CD14-positive monocyte (primary cell): ENCODE measurements around the gene LGALSL. TPM values are rescaled to one million over a fixed set of nuclear protein-coding genes. Genes with fewer than 3 reads are reported as not detected.
A peak's percentile ranks its signal among the peaks of the same experiment; 100 is the strongest.

ENCODE experiments used
- DNase-seq, 3 donors: peaks; one replicate each; pipeline ENCODE4 v3.0.0-alpha.2; 2011 to 2022
- H2AFZ ChIP-seq: 2 replicates; pipeline ENCODE4 v1.6.0; 2012; ENCODE audit warnings: mild to moderate bottlenecking, low read depth, low read length, inconsistent platforms; ENCODE audit not compliant: insufficient read depth, poor library complexity, severe bottlenecking
- H3K27ac ChIP-seq, 2 donors: 1 replicate in 1 of 2; 2 replicates in 1 of 2; pipeline ENCODE4 v1.5.1; 2012 to 2013; ENCODE audit warnings: low read length in 2 of 2, control low read depth in 1 of 2, inconsistent platforms in 1 of 2, low read depth in 1 of 2, mild to moderate bottlenecking in 1 of 2
- H3K27me3 ChIP-seq, 2 donors: one replicate each; pipeline versions ENCODE4 v1.6.0 to v1.6.1; 2011 to 2013; ENCODE audit warnings: low read length in 2 of 2; ENCODE audit not compliant: control insufficient read depth in 2 of 2, insufficient read depth in 2 of 2
- H3K36me3 ChIP-seq, 2 donors: replicated peaks in 1 of 2; 1 replicate in 1 of 2; 2 replicates in 1 of 2; pipeline versions ENCODE4 v1.5.1 to v1.6.1; 2012 to 2013; ENCODE audit warnings: low read length in 2 of 2, control low read depth in 1 of 2, inconsistent platforms in 1 of 2, mild to moderate bottlenecking in 1 of 2; ENCODE audit not compliant: insufficient read depth in 2 of 2, control insufficient read depth in 1 of 2
- H3K4me1 ChIP-seq, 2 donors: 1 replicate in 1 of 2; 2 replicates in 1 of 2; pipeline versions ENCODE4 v1.5.1 to v1.6.1; 2012 to 2013; ENCODE audit warnings: low read length in 2 of 2, control low read depth in 1 of 2, inconsistent platforms in 1 of 2, mild to moderate bottlenecking in 1 of 2, moderate library complexity in 1 of 2; ENCODE audit not compliant: insufficient read depth in 2 of 2, control insufficient read depth in 1 of 2
- H3K4me2 ChIP-seq: replicated peaks from 2 replicates; pipeline ENCODE3; 2012; ENCODE audit warnings: low read length, moderate library complexity, mild to moderate bottlenecking; ENCODE audit not compliant: poor library complexity, severe bottlenecking; ENCODE audit errors: extremely low read depth
- H3K4me3 ChIP-seq, 3 experiments: fragments of 200-600 bp in 1 of 3; sonication (generic) in 1 of 3; replicated peaks in 1 of 3; 1 replicate in 2 of 3; 2 replicates in 1 of 3; pipeline ENCODE4 v1.5.1; 2011 to 2013; ENCODE audit warnings: low read length in 3 of 3, mild to moderate bottlenecking in 3 of 3, control low read depth in 2 of 3, low read depth in 2 of 3, inconsistent platforms in 1 of 3, moderate library complexity in 1 of 3
- H3K79me2 ChIP-seq: 2 replicates; pipeline ENCODE4 v1.6.0; 2012; ENCODE audit warnings: mild to moderate bottlenecking, control low read depth, inconsistent platforms, low read length, moderate library complexity; ENCODE audit not compliant: insufficient read depth
- H3K9ac ChIP-seq: 2 replicates; pipeline ENCODE4 v1.6.0; 2017; ENCODE audit warnings: low read length, mild to moderate bottlenecking; ENCODE audit not compliant: insufficient read depth, poor library complexity, severe bottlenecking
- H3K9me3 ChIP-seq, 2 donors: replicated peaks in 1 of 2; 1 replicate in 1 of 2; 2 replicates in 1 of 2; pipeline versions ENCODE4 v1.5.1 to v1.6.1; 2012 to 2013; ENCODE audit warnings: low read length in 2 of 2, control low read depth in 1 of 2; ENCODE audit not compliant: control insufficient read depth in 1 of 2, insufficient read depth in 1 of 2
- H4K20me1 ChIP-seq: 2 replicates; pipeline ENCODE4 v1.6.0; 2012; ENCODE audit warnings: mild to moderate bottlenecking, low read length, control low read depth, moderate library complexity; ENCODE audit not compliant: insufficient read depth
- H3K27ac Mint-ChIP-seq, 7 donors: one replicate each; pipeline ENCODE4 v1.8.0; 2020; ENCODE audit warnings: mild to moderate bottlenecking in 7 of 7, mixed read lengths in 7 of 7, moderate library complexity in 6 of 7, inconsistent platforms in 2 of 7
- H3K27me3 Mint-ChIP-seq, 3 donors: one replicate each; pipeline ENCODE4 v1.8.0; 2021 to 2022; ENCODE audit warnings: low read depth in 3 of 3, mild to moderate bottlenecking in 3 of 3, mixed read lengths in 3 of 3, moderate library complexity in 3 of 3, inconsistent platforms in 1 of 3
- H3K36me3 Mint-ChIP-seq, 2 donors: one replicate each; pipeline ENCODE4 v1.8.0; 2020; ENCODE audit warnings: mixed read lengths in 2 of 2, inconsistent platforms in 1 of 2, mild to moderate bottlenecking in 1 of 2
- H3K4me1 Mint-ChIP-seq: one replicate; pipeline ENCODE4 v1.8.0; 2020; ENCODE audit warnings: mild to moderate bottlenecking, mixed read lengths
- H3K4me3 Mint-ChIP-seq, 2 donors: one replicate each; pipeline ENCODE4 v1.8.0; 2020; ENCODE audit warnings: mild to moderate bottlenecking in 2 of 2, mixed read lengths in 2 of 2, moderate library complexity in 1 of 2
- H3K9me3 Mint-ChIP-seq, 7 donors: one replicate each; pipeline ENCODE4 v1.8.0; 2020 to 2022; ENCODE audit warnings: mixed read lengths in 7 of 7, mild to moderate bottlenecking in 6 of 7, moderate library complexity in 6 of 7, inconsistent platforms in 2 of 7
- WGBS: methylation state at CpG from one replicate; pipeline ENCODE4 v1.1.5; 2013; ENCODE audit warnings: missing lambda C conversion rate; ENCODE audit not compliant: insufficient coverage; 5-methylcytosine and 5-hydroxymethylcytosine counted together
- intact Hi-C, 2 donors: fragments of 100-400 bp; cut with micrococcal nuclease; formaldehyde crosslinking; loops; one replicate each; pipeline versions ENCODE4 v1.15.0 to v1.15.1; 2023
- polyA plus RNA-seq, 3 donors: library from polyadenylated mRNA; depleted of rRNA in 1 of 3; unstranded in 2 of 3; stranded (reverse) in 1 of 3; fragments of 300-500 nt in 2 of 3; fragments of >200 nt in 1 of 3; fragmentation: Illumina TruSeq in 2 of 3; gene quantifications; 1 replicate in 2 of 3; 2 replicates in 1 of 3; pipeline ENCODE4 v1.2.3, GENCODE V29; 2012 to 2021
- TF ChIP-seq, protein P1 (sequence below): fragments of 200-600 bp; IDR thresholded peaks from one replicate; pipeline ENCODE4 v1.8.0; 2022; ENCODE audit warnings: antibody characterized with exemption, mild to moderate bottlenecking

The LGALSL gene
- polyA plus RNA-seq, 3 donors: 0.04 to 0.30 (median 0.22) TPM

DNA sequence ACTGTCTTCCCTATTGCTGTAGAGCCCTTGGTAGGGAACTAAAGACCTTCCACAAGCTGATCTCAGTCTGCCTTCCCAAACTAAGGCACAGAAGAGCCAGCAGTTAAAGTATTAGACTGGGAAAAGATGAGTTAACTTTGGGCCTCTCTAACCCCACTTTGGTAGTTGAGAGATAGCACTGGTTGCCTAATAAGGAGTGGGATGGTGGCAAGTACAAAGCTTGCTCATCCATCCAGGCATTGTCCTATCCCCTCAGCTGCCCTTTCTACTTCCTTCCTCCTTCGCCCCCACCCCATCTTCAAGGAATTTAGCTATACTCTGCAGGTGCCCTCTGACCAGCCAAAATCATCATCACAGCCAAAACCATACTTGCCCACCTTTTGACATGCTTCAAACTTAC is 48.0 kb downstream of the LGALSL start:
- Histone ChIP-seq H3K4me1 (peaks cover 9 to 11% of the 10 kb centered on the region in 2 donors), H2AFZ (no peak overlapping the region), H3K9me3 (no peaks in the 10 kb centered on the region), H3K9ac (no peak overlapping the region), H3K27me3 (peaks cover 0 to 8% of the 10 kb centered on the region in 2 donors), H3K27ac (no peak overlapping the region), H3K4me3 (no peak overlapping the region), H3K4me2 (no peak overlapping the region), H3K36me3 (no peaks in the 10 kb centered on the region), H3K79me2 (no peaks in the 10 kb centered on the region), H4K20me1 (no peaks in the 10 kb centered on the region)
- Mint-ChIP-seq H3K4me3 (no peak overlapping the region), H3K9me3 (peaks cover 0 to 2% (median 0%) of the 10 kb centered on the region in 7 donors), H3K36me3 (no peaks in the 10 kb centered on the region), H3K27ac (no peak overlapping the region), H3K4me1 (peaks cover 16% of the 10 kb centered on the region), H3K27me3 (peaks cover 3 to 7% (median 6%) of the 10 kb centered on the region in 3 donors)
- 73% methylated on average over 1 of the region's 1 CpG for WGBS
- TF ChIP-seq, protein P1, sequence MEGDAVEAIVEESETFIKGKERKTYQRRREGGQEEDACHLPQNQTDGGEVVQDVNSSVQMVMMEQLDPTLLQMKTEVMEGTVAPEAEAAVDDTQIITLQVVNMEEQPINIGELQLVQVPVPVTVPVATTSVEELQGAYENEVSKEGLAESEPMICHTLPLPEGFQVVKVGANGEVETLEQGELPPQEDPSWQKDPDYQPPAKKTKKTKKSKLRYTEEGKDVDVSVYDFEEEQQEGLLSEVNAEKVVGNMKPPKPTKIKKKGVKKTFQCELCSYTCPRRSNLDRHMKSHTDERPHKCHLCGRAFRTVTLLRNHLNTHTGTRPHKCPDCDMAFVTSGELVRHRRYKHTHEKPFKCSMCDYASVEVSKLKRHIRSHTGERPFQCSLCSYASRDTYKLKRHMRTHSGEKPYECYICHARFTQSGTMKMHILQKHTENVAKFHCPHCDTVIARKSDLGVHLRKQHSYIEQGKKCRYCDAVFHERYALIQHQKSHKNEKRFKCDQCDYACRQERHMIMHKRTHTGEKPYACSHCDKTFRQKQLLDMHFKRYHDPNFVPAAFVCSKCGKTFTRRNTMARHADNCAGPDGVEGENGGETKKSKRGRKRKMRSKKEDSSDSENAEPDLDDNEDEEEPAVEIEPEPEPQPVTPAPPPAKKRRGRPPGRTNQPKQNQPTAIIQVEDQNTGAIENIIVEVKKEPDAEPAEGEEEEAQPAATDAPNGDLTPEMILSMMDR: no peak
- DNase-seq: no peak
- intact Hi-C loops: no loop called here

DNA sequence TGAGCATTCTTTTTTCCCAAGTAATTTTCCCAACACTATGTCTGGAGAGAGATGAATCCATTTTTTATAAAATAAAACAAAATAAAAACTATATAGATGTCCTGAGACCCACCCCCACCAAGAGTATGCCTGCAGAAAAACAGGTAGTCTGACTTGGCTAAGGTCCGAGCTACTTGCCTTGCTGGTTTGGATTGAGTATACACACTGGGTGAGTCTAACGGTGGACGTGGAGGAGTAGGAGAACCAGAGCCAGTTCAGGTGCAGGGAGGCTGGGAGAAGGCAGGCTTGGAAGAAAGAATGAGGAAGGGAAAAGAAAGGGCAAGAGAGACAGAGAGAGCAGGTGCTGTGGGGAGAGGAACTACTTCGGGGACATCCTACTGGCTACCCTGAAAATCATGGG is 48.9 kb downstream of the LGALSL start:
- peaks cover 0 to 2% (median 0%) of the 10 kb centered on the region in 7 donors for H3K9me3 Mint-ChIP-seq
- peaks cover 9 to 11% of the 10 kb centered on the region in 2 donors for H3K4me1 ChIP-seq
- no peak overlapping the region for H2AFZ ChIP-seq
- no peak for DNase-seq
- no peak overlapping the region for H3K4me3 ChIP-seq
- H3K36me3 ChIP-seq: no peaks in the 10 kb centered on the region
- H3K27me3 ChIP-seq: peaks cover 0 to 8% of the 10 kb centered on the region in 2 donors
- H3K4me2 ChIP-seq: no peak overlapping the region
- no peaks in the 10 kb centered on the region for H4K20me1 ChIP-seq
- H3K27ac ChIP-seq: no peak overlapping the region
- H3K9ac ChIP-seq: no peak overlapping the region
- peak overlapping the region in 1 of 7 donors; percentile 84 for H3K27ac Mint-ChIP-seq
- intact Hi-C loops: no loop called here
- no peaks in the 10 kb centered on the region for H3K9me3 ChIP-seq
- H3K79me2 ChIP-seq: no peaks in the 10 kb centered on the region
- TF ChIP-seq, protein P1: no peak
- WGBS: 85% methylated on average over 4 of the region's 4 CpGs
- no peak overlapping the region for H3K4me3 Mint-ChIP-seq
- H3K27me3 Mint-ChIP-seq: peaks cover 3 to 6% (median 4%) of the 10 kb centered on the region in 3 donors
- no peaks in the 10 kb centered on the region for H3K36me3 Mint-ChIP-seq
- H3K4me1 Mint-ChIP-seq: peaks cover 16% of the 10 kb centered on the region
